Measurements from ENCODE around the gene INTS7.

The INTS7 gene

GRCh38 chr1:211902624-211903291 lies 132.6 kb downstream of the INTS7 start:
- no peak for DNase-seq

- no peak for DNase-seq
Measured at GRCh38 chr1:211901945-211902344, 133.4 kb downstream of the INTS7 start.

- no peak for DNase-seq
Measured at GRCh38 chr1:211900441-211900840, 134.9 kb downstream of the INTS7 start.

- no peak for DNase-seq
Measured at GRCh38 chr1:211896958-211897357, 138.4 kb downstream of the INTS7 start.

GRCh38 chr1:211895126-211895759 lies 140.1 kb downstream of the INTS7 start:
- DNase-seq = no peak

GRCh38 chr1:211894312-211894711 lies 141.0 kb downstream of the INTS7 start:
- DNase-seq = no peak

GRCh38 chr1:211893260-211893659 lies 142.1 kb downstream of the INTS7 start:
- DNase-seq = no peak

- no peak for DNase-seq
Measured at GRCh38 chr1:211892577-211892976, 142.8 kb downstream of the INTS7 start.

- DNase-seq = no peak
Measured at GRCh38 chr1:211891708-211892107, 143.6 kb downstream of the INTS7 start.

Measured in T1000 (cell line).